Sigmoid colon (tissue), 7 donors: Measurements from ENCODE around the gene GHRHR. TPM values are rescaled to one million over a fixed set of nuclear protein-coding genes. Genes with fewer than 3 reads are reported as not detected.

ENCODE experiments used
- DNase-seq: peaks from one replicate; pipeline ENCODE4 v3.0.0-alpha.2; 2019
- H3K27ac ChIP-seq, 4 donors: fragments of 200-600 bp; sonication (generic); one replicate each; pipeline ENCODE4 v1.5.1; 2016 to 2019; ENCODE audit warnings: mild to moderate bottlenecking in 1 of 4
- H3K27me3 ChIP-seq, 3 donors: fragments of 200-600 bp; sonication (generic); one replicate each; pipeline ENCODE4 v1.5.1; 2019; ENCODE audit warnings: mild to moderate bottlenecking in 1 of 3
- H3K36me3 ChIP-seq, 4 donors: fragments of 200-600 bp; sonication (generic); one replicate each; pipeline ENCODE4 v1.5.1; 2016 to 2019
- H3K4me1 ChIP-seq, 4 donors: fragments of 200-600 bp; sonication (generic); one replicate each; pipeline ENCODE4 v1.5.1; 2017 to 2019
- H3K4me3 ChIP-seq, 4 donors: fragments of 200-600 bp; sonication (generic); one replicate each; pipeline ENCODE4 v1.5.1; 2017 to 2019; ENCODE audit warnings: mild to moderate bottlenecking in 2 of 4, moderate library complexity in 1 of 4
- H3K9me3 ChIP-seq, 4 donors: fragments of 200-600 bp in 3 of 4; sonication (generic) in 3 of 4; one replicate each; pipeline versions ENCODE4 v1.5.1 to v1.6.1; 2013 to 2019
- EP300 ChIP-seq, 4 donors: sonication (generic); formaldehyde crosslinking; IDR thresholded peaks; one replicate each; pipeline ENCODE4 v1.6.1; 2017; ENCODE audit warnings: antibody characterized with exemption in 4 of 4
- POLR2A ChIP-seq, 2 donors: fragments of 450-650 bp; IDR thresholded peaks; one replicate each; pipeline ENCODE4 v1.6.1; 2016; ENCODE audit warnings: antibody characterized with exemption in 2 of 2, mild to moderate bottlenecking in 2 of 2, moderate library complexity in 2 of 2
- POLR2AphosphoS5 ChIP-seq, 4 donors: sonication (generic); formaldehyde crosslinking; IDR thresholded peaks; one replicate each; pipeline ENCODE4 v1.6.1; 2017; ENCODE audit warnings: antibody characterized with exemption in 4 of 4
- WGBS, 2 donors: extraction: QIAGEN DNeasy Blood & Tissue Kit; methylation state at CpG; one replicate each; pipeline ENCODE4 v1.1.7; 2013; 5-methylcytosine and 5-hydroxymethylcytosine counted together
- intact Hi-C: fragments of 100-400 bp; cut with DNase I; formaldehyde crosslinking; loops from one replicate; pipeline ENCODE4 v1.15.1; 2023
- polyA plus RNA-seq, 3 donors: library from polyadenylated mRNA; stranded (reverse); fragments of 200-250 nt; gene quantifications; one replicate each; pipeline ENCODE4 v1.2.3, GENCODE V29; 2013
- total RNA-seq, 4 donors: library from RNA; depleted of rRNA; stranded (reverse); fragments of >200 nt; gene quantifications; one replicate each; pipeline ENCODE4 v1.1.0, GENCODE V29; 2016
- TF ChIP-seq, protein P1 (sequence below), 4 experiments: fragments of 450-650 bp in 3 of 4; fragments of 200-600 bp in 1 of 4; IDR thresholded peaks; one replicate each; pipeline ENCODE4 v1.5.1; 2016 to 2019; ENCODE audit warnings: antibody characterized with exemption in 4 of 4, mild to moderate bottlenecking in 3 of 4, moderate library complexity in 2 of 4
- donor health status: healthy with polysubstance abuse.
- donor health status: Bipolar disorder and iron deficiency.
- donor health status: healthy.

The GHRHR gene
- total and polyA plus RNA-seq, 7 donors, result not detected

DNA sequence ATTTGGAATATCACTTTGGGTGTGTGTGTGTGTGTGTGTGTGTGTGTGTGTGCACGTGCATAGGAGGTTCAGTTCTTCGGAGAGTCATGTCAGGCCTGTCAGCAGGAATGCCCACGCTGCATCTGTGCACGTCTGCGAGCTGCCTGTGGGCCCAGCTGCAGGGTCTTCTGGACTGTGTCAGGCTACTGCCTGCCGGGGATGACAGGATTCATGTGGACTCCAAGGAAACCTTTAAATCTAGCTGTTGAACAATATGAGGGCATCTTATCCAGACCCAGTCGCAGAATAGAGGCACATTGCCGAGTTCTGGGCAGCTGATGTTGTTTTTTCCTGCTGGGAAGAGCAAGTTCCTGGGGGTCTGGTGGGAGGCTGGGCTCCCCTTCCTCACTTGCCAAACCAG, 33.1 kb upstream of the GHRHR start:
- H3K4me1 ChIP-seq, result peaks cover 0 to 25% (median 22%) of the 10 kb centered on the region in 4 donors
- intact Hi-C loops, result no loop called here
- TF ChIP-seq POLR2AphosphoS5 (IDR thresholded peaks at IDR 0.05), result peak in 3 of 4 donors; percentile 58 to 75 (median 65)
- TF ChIP-seq POLR2A (IDR thresholded peaks at IDR 0.05), result no peak
- peak in 1 of 4 donors; percentile 4 for TF ChIP-seq EP300 (IDR thresholded peaks at IDR 0.05)
- H3K27me3 ChIP-seq, result no peaks in the 10 kb centered on the region
- peaks cover 0 to 13% (median 2%) of the 10 kb centered on the region in 4 donors for H3K36me3 ChIP-seq
- DNase-seq, result peak; percentile 72
- H3K9me3 ChIP-seq, result no peaks in the 10 kb centered on the region
- peak overlapping the region in 3 of 4 donors; percentile 46 to 79 (median 66) for H3K27ac ChIP-seq
- H3K4me3 ChIP-seq, result no peak overlapping the region
- 76 to 84% methylated on average over 8 of the region's 8 CpGs for WGBS, 2 donors

DNA sequence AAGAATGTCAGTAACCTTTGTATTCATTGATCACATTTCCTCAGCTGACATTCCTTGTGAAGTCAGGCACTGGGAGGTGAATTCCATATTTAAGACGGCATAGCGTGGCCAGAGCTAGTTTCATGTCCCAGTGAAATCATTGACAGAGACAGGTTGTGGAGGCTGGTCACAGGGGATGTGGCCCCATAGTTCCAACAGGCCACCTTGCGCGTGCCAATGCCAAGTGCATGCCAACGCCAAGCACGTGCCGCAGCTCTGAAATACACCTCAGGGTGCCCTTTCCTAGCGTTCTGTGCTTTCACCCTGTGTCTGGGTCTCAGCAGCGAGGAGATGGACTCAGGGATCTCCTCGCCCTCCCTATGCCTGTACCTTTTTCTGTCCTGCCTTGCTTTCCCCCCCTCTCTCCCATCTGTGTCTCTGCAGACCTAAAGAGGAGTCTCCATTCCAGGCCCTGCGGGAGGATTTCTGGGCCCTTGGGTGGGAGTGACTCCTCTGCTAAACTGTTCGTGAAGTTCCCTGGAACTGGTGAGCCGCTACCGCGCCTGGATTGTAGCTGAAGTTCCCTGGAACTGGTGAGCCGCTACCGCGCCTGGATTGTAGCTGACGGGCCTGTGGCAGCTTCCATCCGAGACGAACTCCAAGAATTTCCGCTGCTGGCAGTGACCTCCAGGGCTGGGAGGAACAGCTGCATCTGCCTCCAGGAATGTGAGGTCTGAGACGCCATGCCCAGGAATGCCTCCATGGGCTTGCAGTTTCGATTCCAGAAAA, 32.4 kb upstream of the GHRHR start:
- H3K4me1 ChIP-seq, result peaks cover 0 to 25% (median 22%) of the 10 kb centered on the region in 4 donors
- intact Hi-C loops, result no loop called here
- peak overlapping the region in 3 of 4 donors; percentile 46 to 79 (median 66) for H3K27ac ChIP-seq
- DNase-seq, result peak; percentile 68
- 90 to 91% methylated on average over 24 of the region's 24 CpGs for WGBS, 2 donors
- TF ChIP-seq, protein P1, sequence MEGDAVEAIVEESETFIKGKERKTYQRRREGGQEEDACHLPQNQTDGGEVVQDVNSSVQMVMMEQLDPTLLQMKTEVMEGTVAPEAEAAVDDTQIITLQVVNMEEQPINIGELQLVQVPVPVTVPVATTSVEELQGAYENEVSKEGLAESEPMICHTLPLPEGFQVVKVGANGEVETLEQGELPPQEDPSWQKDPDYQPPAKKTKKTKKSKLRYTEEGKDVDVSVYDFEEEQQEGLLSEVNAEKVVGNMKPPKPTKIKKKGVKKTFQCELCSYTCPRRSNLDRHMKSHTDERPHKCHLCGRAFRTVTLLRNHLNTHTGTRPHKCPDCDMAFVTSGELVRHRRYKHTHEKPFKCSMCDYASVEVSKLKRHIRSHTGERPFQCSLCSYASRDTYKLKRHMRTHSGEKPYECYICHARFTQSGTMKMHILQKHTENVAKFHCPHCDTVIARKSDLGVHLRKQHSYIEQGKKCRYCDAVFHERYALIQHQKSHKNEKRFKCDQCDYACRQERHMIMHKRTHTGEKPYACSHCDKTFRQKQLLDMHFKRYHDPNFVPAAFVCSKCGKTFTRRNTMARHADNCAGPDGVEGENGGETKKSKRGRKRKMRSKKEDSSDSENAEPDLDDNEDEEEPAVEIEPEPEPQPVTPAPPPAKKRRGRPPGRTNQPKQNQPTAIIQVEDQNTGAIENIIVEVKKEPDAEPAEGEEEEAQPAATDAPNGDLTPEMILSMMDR (IDR thresholded peaks at IDR 0.05), result no peak
- no peak overlapping the region for H3K4me3 ChIP-seq
- H3K36me3 ChIP-seq, result peaks cover 0 to 10% (median 0%) of the 10 kb centered on the region in 4 donors
- no peaks in the 10 kb centered on the region for H3K9me3 ChIP-seq
- no peaks in the 10 kb centered on the region for H3K27me3 ChIP-seq

DNA sequence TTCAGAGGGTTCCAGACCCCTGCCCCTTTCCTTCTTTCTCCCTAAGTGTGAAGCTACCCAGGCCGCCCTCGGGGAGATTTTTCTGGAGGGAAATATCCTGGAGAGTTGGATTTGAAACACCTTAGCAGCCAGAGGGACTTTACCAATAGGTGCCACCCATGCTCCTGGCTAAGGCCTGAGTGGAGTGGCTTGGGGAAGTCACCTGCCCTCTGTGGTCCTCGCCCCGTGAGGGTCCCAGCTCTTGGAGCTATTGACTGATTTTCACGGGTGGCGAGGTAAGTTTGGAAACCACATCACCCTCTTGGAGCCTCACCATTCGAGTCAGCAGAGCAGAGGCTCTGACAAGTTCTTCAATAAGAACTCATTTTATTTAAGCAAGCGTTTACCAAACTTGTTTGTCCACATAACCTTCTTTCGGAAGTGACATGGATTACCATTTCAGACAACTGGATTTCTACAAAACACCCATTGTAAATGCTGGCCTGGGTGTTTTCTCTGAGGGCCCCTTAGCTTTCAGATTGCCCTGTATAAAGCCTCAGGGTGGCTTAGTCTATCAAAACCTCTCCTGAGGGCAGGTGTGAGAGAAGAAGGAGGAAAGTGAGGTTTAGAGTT, 31.7 kb upstream of the GHRHR start:
- Histone ChIP-seq H3K4me3 (no peak overlapping the region), H3K9me3 (no peaks in the 10 kb centered on the region), H3K27ac (peak overlapping the region in 3 of 4 donors; percentile 46 to 79 (median 66)), H3K36me3 (peaks cover 0 to 4% (median 0%) of the 10 kb centered on the region in 4 donors), H3K27me3 (no peaks in the 10 kb centered on the region), H3K4me1 (peaks cover 0 to 25% (median 22%) of the 10 kb centered on the region in 4 donors)
- 60 to 82% methylated on average over 9 of the region's 9 CpGs for WGBS, 2 donors
- TF ChIP-seq POLR2AphosphoS5 (IDR thresholded peaks at IDR 0.05), result no peak
- TF ChIP-seq EP300 (IDR thresholded peaks at IDR 0.05), result no peak
- TF ChIP-seq, protein P1 (IDR thresholded peaks at IDR 0.05), result no peak
- no peak for TF ChIP-seq POLR2A (IDR thresholded peaks at IDR 0.05)
- peak; percentile 52 for DNase-seq
- intact Hi-C loops, result no loop called here

DNA sequence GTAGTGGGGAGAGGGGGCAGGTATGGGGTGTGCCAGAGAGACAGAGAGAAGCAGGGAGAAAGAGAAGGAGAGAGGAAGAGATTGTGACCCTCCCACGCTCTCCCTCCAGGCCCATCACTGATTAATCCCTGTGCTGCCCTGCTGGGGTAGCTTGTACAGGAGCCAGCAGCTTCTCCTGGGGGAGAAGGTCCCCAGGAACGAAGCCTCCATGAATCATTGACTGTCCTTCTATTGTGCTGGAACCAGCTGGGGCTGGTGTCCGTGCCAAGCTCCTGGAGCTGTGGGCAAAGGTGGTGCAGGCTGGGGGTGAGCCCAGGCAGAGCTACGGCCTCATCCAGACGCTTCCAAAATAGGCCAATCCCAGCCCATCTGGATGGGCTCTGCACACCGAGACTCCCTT, 31.2 kb upstream of the GHRHR start:
- H3K9me3 ChIP-seq, result no peaks in the 10 kb centered on the region
- TF ChIP-seq, protein P1 (IDR thresholded peaks at IDR 0.05), result no peak
- no peak for TF ChIP-seq POLR2AphosphoS5 (IDR thresholded peaks at IDR 0.05)
- TF ChIP-seq POLR2A (IDR thresholded peaks at IDR 0.05), result no peak
- no peak for TF ChIP-seq EP300 (IDR thresholded peaks at IDR 0.05)
- no peak for DNase-seq
- WGBS, 2 donors, result 49 to 79% methylated on average over 6 of the region's 6 CpGs
- no peaks in the 10 kb centered on the region for H3K27me3 ChIP-seq
- H3K4me1 ChIP-seq, result peaks cover 0 to 25% (median 22%) of the 10 kb centered on the region in 4 donors
- H3K27ac ChIP-seq, result no peak overlapping the region
- no peak overlapping the region for H3K4me3 ChIP-seq
- intact Hi-C loops, result no loop called here
- H3K36me3 ChIP-seq, result no peaks in the 10 kb centered on the region
